K562 (cell line): ENCODE measurements around the gene RNASEH1. TPM values are rescaled to one million over a fixed set of nuclear protein-coding genes. Genes with fewer than 3 reads are reported as not detected.

Experiments used
- AFF4 ChIP-seq: sonication (generic); formaldehyde crosslinking; IDR thresholded peaks from 2 replicates; pipeline ENCODE4 v1.8.0; 2023; ENCODE audit warnings: mild to moderate bottlenecking, missing genetic modification reagents
- ATF1 ChIP-seq, 2 experiments: fragments of 450-650 bp in 1 of 2; IDR thresholded peaks; 2 replicates each; pipeline ENCODE4 v1.6.1; 2016; ENCODE audit warnings: missing compliant biosample characterization in 1 of 2, missing genetic modification characterization in 1 of 2
- CBX3 ChIP-seq, 2 experiments: IDR thresholded peaks; 1 replicate in 1 of 2; 2 replicates in 1 of 2; pipeline ENCODE4 v1.6.1; 2012; ENCODE audit warnings: inconsistent platforms in 2 of 2, low read length in 2 of 2, borderline replicate concordance in 1 of 2, control low read depth in 1 of 2
- FOXM1 ChIP-seq, 2 experiments: fragments of 450-650 bp in 1 of 2; sonication (generic) in 1 of 2; formaldehyde crosslinking in 1 of 2; IDR thresholded peaks; 2 replicates each; pipeline versions ENCODE4 v1.6.1 to v1.9.0; 2017 to 2022; ENCODE audit warnings: low read depth in 2 of 2, mild to moderate bottlenecking in 2 of 2, missing genetic modification reagents in 1 of 2, moderate library complexity in 1 of 2
- KLF1 ChIP-seq: fragments of 450-650 bp; IDR thresholded peaks from 2 replicates; pipeline ENCODE4 v1.6.1; 2016; ENCODE audit warnings: missing genetic modification characterization, missing compliant biosample characterization
- MBD1 ChIP-seq: fragments of 250-450 bp; sonication (Bioruptor Pico); IDR thresholded peaks from 2 replicates; pipeline ENCODE4 v1.8.0; 2022; ENCODE audit warnings: inconsistent platforms
- MTF1 ChIP-seq: fragments of 250-450 bp; sonication (Bioruptor Pico); IDR thresholded peaks from 2 replicates; pipeline ENCODE4 v1.9.0; 2021; ENCODE audit warnings: moderate library complexity, mild to moderate bottlenecking, inconsistent platforms, borderline replicate concordance
- PHB2 ChIP-seq: fragments of 450-650 bp; IDR thresholded peaks from 2 replicates; pipeline ENCODE4 v1.6.1; 2017; ENCODE audit warnings: low read depth
- POLR3G ChIP-seq: IDR thresholded peaks from 2 replicates; pipeline ENCODE4 v1.6.1; 2011; ENCODE audit not compliant: insufficient read length, insufficient replicate concordance; ENCODE audit errors: extremely low read depth
- THRB ChIP-seq: fragments of 450-650 bp; formaldehyde crosslinking; conservative IDR thresholded peaks from 2 replicates; pipeline ENCODE4 v1.4.0; 2022; ENCODE audit warnings: mild to moderate bottlenecking, missing genetic modification characterization
- TRIM28 ChIP-seq: fragments of 450-650 bp; IDR thresholded peaks from 2 replicates; pipeline ENCODE4 v1.6.1; 2017
- TSHZ1 ChIP-seq: fragments of 250-450 bp; sonication (Bioruptor Pico); IDR thresholded peaks from 2 replicates; pipeline ENCODE4 v1.4.0; 2020; ENCODE audit warnings: mild to moderate bottlenecking, moderate library complexity
- ZBTB34 ChIP-seq: fragments of 250-450 bp; sonication (Bioruptor Pico); IDR thresholded peaks from 2 replicates; pipeline ENCODE4 v1.8.0; 2021; ENCODE audit warnings: mild to moderate bottlenecking, moderate library complexity
- ZFPM2 ChIP-seq: fragments of 250-450 bp; sonication (Bioruptor Pico); IDR thresholded peaks from 2 replicates; pipeline ENCODE4 v1.5.1; 2022; ENCODE audit warnings: mild to moderate bottlenecking
- polyA plus RNA-seq, 8 experiments: library from polyadenylated mRNA; depleted of rRNA in 4 of 8; stranded (reverse) in 5 of 8; unstranded in 3 of 8; fragments of >200 nt; fragmentation: Nextera tagmentation in 2 of 8; fragmentation: Illumina TruSeq in 1 of 8; extraction: Ambion mirVana in 2 of 8; extraction: Trizol in 1 of 8; gene quantifications; 2 replicates each; pipeline versions ENCODE4 v1.2.1 to v1.2.3, GENCODE V29; 2011 to 2014; ENCODE audit warnings: inconsistent platforms in 1 of 8, missing spikeins in 1 of 8
- total RNA-seq, 7 experiments: library from RNA; depleted of rRNA in 6 of 7; stranded (reverse); fragments of >200 nt in 6 of 7; fragmentation: Illumina TruSeq in 2 of 7; extraction: Trizol in 2 of 7; gene quantifications; 2 replicates each; pipeline versions ENCODE4 v1.2.1 to v1.2.3, GENCODE V29; 2011 to 2021; ENCODE audit warnings: low replicate concordance in 1 of 7

RNASEH1 gene
- total and polyA plus RNA-seq, 9 of the 15 experiments (the other 6 are each of a cell fraction or from before 2014, with no cell fraction given): 25.7 to 47.5 (median 42.8) TPM

GRCh38 chr2:3594493-3595281 is 36.6 kb upstream of the RNASEH1 start, which contains the start of gene COLEC11 (continued):
- TF ChIP-seq THRB (CRISPR knock-in tag) (no peak), FOXM1 (IDR thresholded peaks at IDR 0.05; ENCODE audit: low read depth) (no peak), FOXM1 (CRISPR knock-in tag; IDR thresholded peaks at IDR 0.05; ENCODE audit: low read depth) (no peak), AFF4 (no peak), KLF1 (tag) (no peak), TRIM28 (no peak), MTF1 (CRISPR knock-in tag) (no peak), PHB2 (no peak), POLR3G (no peak), TSHZ1 (CRISPR knock-in tag) (no peak), CBX3 (IDR thresholded peaks at IDR 0.05; ENCODE audit: borderline replicate concordance in 1 of 2, low read length in 2 of 2) (peak in 1 of 2 experiments; percentile 25; a peak in 1 of 3 replicates), ATF1 (CRISPR knock-in tag; IDR thresholded peaks at IDR 0.05) (no peak), ATF1 (tag; IDR thresholded peaks at IDR 0.05) (peak; percentile 44; the same call in 1 of the 2 replicates), ZBTB34 (CRISPR knock-in tag) (no peak), ZFPM2 (CRISPR knock-in tag) (no peak), MBD1 (CRISPR knock-in tag) (no peak)
